CD14-positive monocyte (primary cell): Measurements from ENCODE around the gene PPP3R1. TPM values are rescaled to one million over a fixed set of nuclear protein-coding genes. Genes with fewer than 3 reads are reported as not detected.

ENCODE experiments used
- DNase-seq, 3 donors: peaks; one replicate each; pipeline ENCODE4 v3.0.0-alpha.2; 2011 to 2022
- H2AFZ ChIP-seq: 2 replicates; pipeline ENCODE4 v1.6.0; 2012; ENCODE audit warnings: mild to moderate bottlenecking, low read depth, low read length, inconsistent platforms; ENCODE audit not compliant: insufficient read depth, poor library complexity, severe bottlenecking
- H3K27ac ChIP-seq, 2 donors: 1 replicate in 1 of 2; 2 replicates in 1 of 2; pipeline ENCODE4 v1.5.1; 2012 to 2013; ENCODE audit warnings: low read length in 2 of 2, control low read depth in 1 of 2, inconsistent platforms in 1 of 2, low read depth in 1 of 2, mild to moderate bottlenecking in 1 of 2
- H3K27me3 ChIP-seq, 2 donors: one replicate each; pipeline versions ENCODE4 v1.6.0 to v1.6.1; 2011 to 2013; ENCODE audit warnings: low read length in 2 of 2; ENCODE audit not compliant: control insufficient read depth in 2 of 2, insufficient read depth in 2 of 2
- H3K36me3 ChIP-seq, 2 donors: replicated peaks in 1 of 2; 1 replicate in 1 of 2; 2 replicates in 1 of 2; pipeline versions ENCODE4 v1.5.1 to v1.6.1; 2012 to 2013; ENCODE audit warnings: low read length in 2 of 2, control low read depth in 1 of 2, inconsistent platforms in 1 of 2, mild to moderate bottlenecking in 1 of 2; ENCODE audit not compliant: insufficient read depth in 2 of 2, control insufficient read depth in 1 of 2
- H3K4me1 ChIP-seq, 2 donors: 1 replicate in 1 of 2; 2 replicates in 1 of 2; pipeline versions ENCODE4 v1.5.1 to v1.6.1; 2012 to 2013; ENCODE audit warnings: low read length in 2 of 2, control low read depth in 1 of 2, inconsistent platforms in 1 of 2, mild to moderate bottlenecking in 1 of 2, moderate library complexity in 1 of 2; ENCODE audit not compliant: insufficient read depth in 2 of 2, control insufficient read depth in 1 of 2
- H3K4me2 ChIP-seq: replicated peaks from 2 replicates; pipeline ENCODE3; 2012; ENCODE audit warnings: low read length, moderate library complexity, mild to moderate bottlenecking; ENCODE audit not compliant: poor library complexity, severe bottlenecking; ENCODE audit errors: extremely low read depth
- H3K4me3 ChIP-seq, 3 experiments: fragments of 200-600 bp in 1 of 3; sonication (generic) in 1 of 3; replicated peaks in 1 of 3; 1 replicate in 2 of 3; 2 replicates in 1 of 3; pipeline ENCODE4 v1.5.1; 2011 to 2013; ENCODE audit warnings: low read length in 3 of 3, mild to moderate bottlenecking in 3 of 3, control low read depth in 2 of 3, low read depth in 2 of 3, inconsistent platforms in 1 of 3, moderate library complexity in 1 of 3
- H3K79me2 ChIP-seq: 2 replicates; pipeline ENCODE4 v1.6.0; 2012; ENCODE audit warnings: mild to moderate bottlenecking, control low read depth, inconsistent platforms, low read length, moderate library complexity; ENCODE audit not compliant: insufficient read depth
- H3K9ac ChIP-seq: 2 replicates; pipeline ENCODE4 v1.6.0; 2017; ENCODE audit warnings: low read length, mild to moderate bottlenecking; ENCODE audit not compliant: insufficient read depth, poor library complexity, severe bottlenecking
- H3K9me3 ChIP-seq, 2 donors: replicated peaks in 1 of 2; 1 replicate in 1 of 2; 2 replicates in 1 of 2; pipeline versions ENCODE4 v1.5.1 to v1.6.1; 2012 to 2013; ENCODE audit warnings: low read length in 2 of 2, control low read depth in 1 of 2; ENCODE audit not compliant: control insufficient read depth in 1 of 2, insufficient read depth in 1 of 2
- H4K20me1 ChIP-seq: 2 replicates; pipeline ENCODE4 v1.6.0; 2012; ENCODE audit warnings: mild to moderate bottlenecking, low read length, control low read depth, moderate library complexity; ENCODE audit not compliant: insufficient read depth
- H3K27ac Mint-ChIP-seq, 7 donors: one replicate each; pipeline ENCODE4 v1.8.0; 2020; ENCODE audit warnings: mild to moderate bottlenecking in 7 of 7, mixed read lengths in 7 of 7, moderate library complexity in 6 of 7, inconsistent platforms in 2 of 7
- H3K27me3 Mint-ChIP-seq, 3 donors: one replicate each; pipeline ENCODE4 v1.8.0; 2021 to 2022; ENCODE audit warnings: low read depth in 3 of 3, mild to moderate bottlenecking in 3 of 3, mixed read lengths in 3 of 3, moderate library complexity in 3 of 3, inconsistent platforms in 1 of 3
- H3K36me3 Mint-ChIP-seq, 2 donors: one replicate each; pipeline ENCODE4 v1.8.0; 2020; ENCODE audit warnings: mixed read lengths in 2 of 2, inconsistent platforms in 1 of 2, mild to moderate bottlenecking in 1 of 2
- H3K4me1 Mint-ChIP-seq: one replicate; pipeline ENCODE4 v1.8.0; 2020; ENCODE audit warnings: mild to moderate bottlenecking, mixed read lengths
- H3K4me3 Mint-ChIP-seq, 2 donors: one replicate each; pipeline ENCODE4 v1.8.0; 2020; ENCODE audit warnings: mild to moderate bottlenecking in 2 of 2, mixed read lengths in 2 of 2, moderate library complexity in 1 of 2
- H3K9me3 Mint-ChIP-seq, 7 donors: one replicate each; pipeline ENCODE4 v1.8.0; 2020 to 2022; ENCODE audit warnings: mixed read lengths in 7 of 7, mild to moderate bottlenecking in 6 of 7, moderate library complexity in 6 of 7, inconsistent platforms in 2 of 7
- CTCF ChIP-seq: fragments of 200-600 bp; IDR thresholded peaks from one replicate; pipeline ENCODE4 v1.8.0; 2022; ENCODE audit warnings: antibody characterized with exemption, mild to moderate bottlenecking
- WGBS: methylation state at CpG from one replicate; pipeline ENCODE4 v1.1.5; 2013; ENCODE audit warnings: missing lambda C conversion rate; ENCODE audit not compliant: insufficient coverage; 5-methylcytosine and 5-hydroxymethylcytosine counted together
- intact Hi-C, 2 donors: fragments of 100-400 bp; cut with micrococcal nuclease; formaldehyde crosslinking; loops; one replicate each; pipeline versions ENCODE4 v1.15.0 to v1.15.1; 2023
- polyA plus RNA-seq, 3 donors: library from polyadenylated mRNA; depleted of rRNA in 1 of 3; unstranded in 2 of 3; stranded (reverse) in 1 of 3; fragments of 300-500 nt in 2 of 3; fragments of >200 nt in 1 of 3; fragmentation: Illumina TruSeq in 2 of 3; gene quantifications; 1 replicate in 2 of 3; 2 replicates in 1 of 3; pipeline ENCODE4 v1.2.3, GENCODE V29; 2012 to 2021

PPP3R1 gene
- polyA plus RNA-seq, 3 donors = 8.7 to 32.6 (median 10.7) TPM

DNA sequence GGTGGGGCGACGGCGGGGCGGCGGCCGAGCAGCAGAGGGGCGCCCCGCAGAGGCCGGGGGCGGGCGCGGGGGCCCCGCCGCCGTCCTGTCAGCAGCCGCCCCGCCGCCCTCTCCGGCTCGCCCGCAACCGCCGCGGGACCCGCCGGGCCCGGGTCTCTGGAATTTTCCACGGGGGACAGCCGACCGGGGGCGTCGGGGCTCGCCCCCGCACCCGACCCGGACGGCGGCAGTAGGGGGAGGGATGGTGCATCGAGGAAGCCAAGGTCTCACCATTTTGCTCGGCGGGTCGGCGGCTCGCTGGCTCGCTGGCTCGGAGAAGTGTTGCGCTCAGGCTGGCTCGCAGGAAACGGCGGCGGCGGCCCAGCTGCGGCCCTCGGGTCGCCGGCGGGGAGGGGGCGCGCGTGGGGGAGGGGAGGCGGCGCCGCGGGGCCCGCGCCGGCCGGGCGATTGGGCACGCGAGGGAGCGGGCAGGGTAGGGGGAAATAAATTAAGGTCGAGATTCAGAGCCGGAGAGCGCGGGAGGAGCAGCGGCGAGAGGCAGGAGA, 405 bp downstream of the PPP3R1 start:
- peaks cover 34% of the 10 kb centered on the region for H3K4me1 Mint-ChIP-seq
- Histone ChIP-seq H3K79me2 (peaks cover 71% of the 10 kb centered on the region), H3K4me3 (peak overlapping the region; percentile 73 to 98 (median 97)), H3K27me3 (no peaks in the 10 kb centered on the region), H4K20me1 (peaks cover 42% of the 10 kb centered on the region), H3K27ac (peak overlapping the region; percentile 98 to 99), H3K36me3 (peaks cover 0 to 6% of the 10 kb centered on the region in 2 donors), H2AFZ (no peak overlapping the region), H3K4me2 (peak overlapping the region; percentile 93), H3K4me1 (peaks cover 39 to 54% of the 10 kb centered on the region in 2 donors), H3K9ac (peak overlapping the region; percentile 80), H3K9me3 (no peaks in the 10 kb centered on the region)
- H3K36me3 Mint-ChIP-seq = no peaks in the 10 kb centered on the region
- intact Hi-C loops = loop anchor here (2.0 to 10.0 kb wide), 5 partner anchors 55 to 187 kb away; partner anchors contain the start of genes C1D (in 1 of the 2) and PNO1 (in 1 of the 2)
- peak overlapping the region; percentile 97 to 99 (median 98) for H3K27ac Mint-ChIP-seq
- under 1% methylated on average over 68 of the region's 78 CpGs for WGBS
- H3K4me3 Mint-ChIP-seq = peak overlapping the region; percentile 92 to 99
- TF ChIP-seq CTCF = no peak
- DNase-seq = no peak
- H3K9me3 Mint-ChIP-seq = peaks cover 0 to 3% (median 0%) of the 10 kb centered on the region in 7 donors
- H3K27me3 Mint-ChIP-seq = peaks cover 0 to 2% (median 0%) of the 10 kb centered on the region in 3 donors

GRCh38 chr2:68251187-68251854, 1.0 kb downstream of the PPP3R1 start:
- Histone ChIP-seq H2AFZ (peak overlapping the region; percentile 8), H4K20me1 (peaks cover 48% of the 10 kb centered on the region), H3K27ac (peak overlapping the region; percentile 98 to 99), H3K4me2 (peak overlapping the region; percentile 93), H3K4me3 (peak overlapping the region; percentile 73 to 98 (median 97)), H3K79me2 (peaks cover 77% of the 10 kb centered on the region), H3K9me3 (no peaks in the 10 kb centered on the region), H3K27me3 (no peaks in the 10 kb centered on the region), H3K9ac (peak overlapping the region; percentile 80), H3K36me3 (peaks cover 0 to 6% of the 10 kb centered on the region in 2 donors), H3K4me1 (peaks cover 45 to 60% of the 10 kb centered on the region in 2 donors)
- peak; percentile 78 for TF ChIP-seq CTCF
- Mint-ChIP-seq H3K36me3 (no peaks in the 10 kb centered on the region), H3K9me3 (peaks cover 0 to 3% (median 0%) of the 10 kb centered on the region in 7 donors), H3K27ac (peak overlapping the region; percentile 97 to 99 (median 99)), H3K4me1 (peaks cover 34% of the 10 kb centered on the region), H3K27me3 (peaks cover 0 to 2% (median 0%) of the 10 kb centered on the region in 3 donors), H3K4me3 (peak overlapping the region; percentile 98 to 99)
- intact Hi-C loops = loop anchor here (5.0 to 10.0 kb wide), 4 partner anchors 54 to 187 kb away; partner anchors contain the start of genes C1D (in 1 of the 2) and PNO1 (in 1 of the 2)
- WGBS = 0% methylated on average over 29 of the region's 41 CpGs
- peak; percentile 81 to 87 (median 86) for DNase-seq
